A549 treated with CpdA at 1 μM for 4 hours (cell line): Measurements from ENCODE around the gene NEMP1. TPM values are rescaled to one million over a fixed set of nuclear protein-coding genes. Genes with fewer than 3 reads are reported as not detected.

Experiments
- total RNA-seq: library from RNA; stranded (reverse); fragments of 200-300 nt; extraction: Qiagen RNA extraction; gene quantifications from 5 replicates; pipeline ENCODE4 v1.2.3, GENCODE V29; 2022; ENCODE audit warnings: low read depth

The NEMP1 gene
- 14.5 to 18.6 TPM (median 16.8 TPM) in 5 replicates for total RNA-seq

GRCh38 chr12:57078519-57079404 is at the start of gene NEMP1:
NEMP1 (minus strand) TSS chr12:57078791; CDS start chr12:57078745, 46 bp downstream.

GRCh38 chr12:57127726-57128518 is 49.3 kb upstream of the NEMP1 start, which contains the start of gene LRP1:
LRP1 (plus strand) TSS chr12:57128483; CDS start chr12:57128965, 482 bp downstream.

GRCh38 chr12:57111031-57111734 is 32.6 kb upstream of the NEMP1 start, which contains the start of gene STAT6:
STAT6 (minus strand) TSS chr12:57111362; CDS start chr12:57108278, 3,084 bp downstream.

GRCh38 chr12:57088354-57089270 is 10.0 kb upstream of the NEMP1 start, which contains the start of gene NAB2:
NAB2 (plus strand) TSS chr12:57089114; CDS start chr12:57089272, 158 bp downstream.

GRCh38 chr12:57049890-57050289 is 28.7 kb downstream of the NEMP1 start, which contains the start of gene MYO1A:
MYO1A (minus strand) TSS chr12:57050129; CDS start chr12:57048323, 1,806 bp downstream.

GRCh38 chr12:57016348-57016747 is 62.2 kb downstream of the NEMP1 start, which contains the start of gene TAC3:
TAC3 (minus strand) TSS chr12:57016529; CDS start chr12:57015797, 732 bp downstream.

GRCh38 chr12:57005980-57006808 is 72.4 kb downstream of the NEMP1 start, which contains the start of gene ZBTB39:
ZBTB39 (minus strand) TSS chr12:57006546; CDS start chr12:57004917, 1,629 bp downstream.

Other genes with a start within 250 kb of the NEMP1 start
- gene SDR9C7, start 144.4 kb downstream of the NEMP1 start, total RNA-seq: 0.05 TPM in 1 of 5 replicates, not detected in the others
- 0.05 to 0.15 TPM (median 0.08 TPM) in 5 replicates for gene RDH16, start 121.2 kb downstream of the NEMP1 start, total RNA-seq
- gene ZBTB39, start 72.2 kb downstream of the NEMP1 start, total RNA-seq: 4.5 to 5.8 TPM (median 5.5 TPM) in 5 replicates
- 0.18 to 0.31 TPM (median 0.24 TPM) in 3 of 5 replicates, not detected in the others for gene TAC3, start 62.3 kb downstream of the NEMP1 start, total RNA-seq
- gene MYO1A, start 28.7 kb downstream of the NEMP1 start, total RNA-seq: 0.12 to 0.55 TPM (median 0.22 TPM) in 4 of 5 replicates, not detected in the other
- 15.0 to 18.4 TPM (median 17.2 TPM) in 5 replicates for gene NAB2, start 10.3 kb upstream of the NEMP1 start, total RNA-seq
- 47.6 to 60.8 TPM (median 48.7 TPM) in 5 replicates for gene STAT6, start 32.6 kb upstream of the NEMP1 start, total RNA-seq
- gene LRP1, start 49.7 kb upstream of the NEMP1 start, total RNA-seq: 18.5 to 27.8 TPM (median 20.2 TPM) in 5 replicates
- not detected in 5 replicates for gene LRP1-AS, start 68.8 kb upstream of the NEMP1 start, total RNA-seq
- gene NXPH4, start 138.0 kb upstream of the NEMP1 start, total RNA-seq: 3.8 to 6.1 TPM (median 5.9 TPM) in 5 replicates
- gene SHMT2, start 150.9 kb upstream of the NEMP1 start, total RNA-seq: 127 to 135 TPM (median 131 TPM) in 5 replicates
- 0.20 to 0.64 TPM (median 0.53 TPM) in 5 replicates for gene STAC3, start 172.4 kb upstream of the NEMP1 start, total RNA-seq